Lung (tissue), 12 donors: Measurements from ENCODE around the gene GPR39. TPM values are rescaled to one million over a fixed set of nuclear protein-coding genes. Genes with fewer than 3 reads are reported as not detected.

Source experiments
- ATAC-seq: fragments of 200-7000 bp; cut with Tn5 transposase; one replicate; pipeline ENCODE4 v1.9.1; 2020; ENCODE audit warnings: moderate number of reproducible peaks; ENCODE audit not compliant: insufficient read depth, low FRiP score
- DNase-seq, 3 donors: peaks; one replicate each; pipeline ENCODE4 v3.0.0-alpha.2; 2013 to 2017
- H3K27ac ChIP-seq, 2 donors: one replicate each; pipeline ENCODE4 v1.5.1; 2013; ENCODE audit warnings: mild to moderate bottlenecking in 2 of 2, moderate library complexity in 2 of 2, control low read depth in 1 of 2, inconsistent platforms in 1 of 2, low read depth in 1 of 2, low read length in 1 of 2
- H3K27me3 ChIP-seq, 3 donors: one replicate each; pipeline ENCODE4 v1.5.1; 2013; ENCODE audit warnings: low read length in 2 of 3; ENCODE audit not compliant: control insufficient read depth in 3 of 3, insufficient read depth in 3 of 3
- H3K36me3 ChIP-seq, 4 donors: one replicate each; pipeline ENCODE4 v1.5.1; 2013; ENCODE audit warnings: low read length in 4 of 4, mild to moderate bottlenecking in 1 of 4, moderate library complexity in 1 of 4; ENCODE audit not compliant: control insufficient read depth in 4 of 4, insufficient read depth in 4 of 4
- H3K4me1 ChIP-seq, 5 donors: one replicate each; pipeline ENCODE4 v1.5.1; 2013; ENCODE audit warnings: low read length in 5 of 5, mild to moderate bottlenecking in 2 of 5, moderate library complexity in 1 of 5; ENCODE audit not compliant: control insufficient read depth in 5 of 5, insufficient read depth in 5 of 5
- H3K4me3 ChIP-seq: one replicate; pipeline ENCODE4 v1.5.1; 2013; ENCODE audit warnings: mild to moderate bottlenecking, control low read depth, moderate library complexity
- H3K9ac ChIP-seq, 2 donors: one replicate each; pipeline ENCODE4 v1.5.1; 2013; ENCODE audit warnings: low read length in 2 of 2, control low read depth in 1 of 2; ENCODE audit not compliant: insufficient read depth in 1 of 2
- H3K9me3 ChIP-seq, 4 donors: one replicate each; pipeline ENCODE4 v1.5.1; 2013; ENCODE audit warnings: low read length in 3 of 4, mild to moderate bottlenecking in 1 of 4, moderate library complexity in 1 of 4; ENCODE audit not compliant: control insufficient read depth in 4 of 4, insufficient read depth in 3 of 4
- CTCF ChIP-seq: IDR thresholded peaks from 2 replicates; pipeline ENCODE4 v1.5.1; 2012; ENCODE audit warnings: mild to moderate bottlenecking; ENCODE audit errors: control extremely low read depth, extremely low read depth
- WGBS, 2 donors: extraction: QIAGEN DNeasy Blood & Tissue Kit; methylation state at CpG; one replicate each; pipeline ENCODE4 v1.1.7; 2013; 5-methylcytosine and 5-hydroxymethylcytosine counted together
- polyA plus RNA-seq, 2 donors: library from polyadenylated mRNA; stranded (reverse); fragments of 200-250 nt; gene quantifications; one replicate each; pipeline ENCODE4 v1.2.1, GENCODE V29; 2013
- total RNA-seq, 2 donors: library from RNA; depleted of rRNA in 1 of 2; stranded (reverse); fragments of >200 nt in 1 of 2; gene quantifications; one replicate each; pipeline ENCODE4 v1.2.1, GENCODE V29; 2014 to 2021
- donor health status: control.
- donor health status: control.
- donor health status: Bipolar disorder and iron deficiency.
- donor health status: healthy.
- donor health status: DM: yes; HTN: yes; CAD: no.

GPR39 gene
- total and polyA plus RNA-seq, 4 donors: 5.8 to 15.3 (median 11.1) TPM

DNA sequence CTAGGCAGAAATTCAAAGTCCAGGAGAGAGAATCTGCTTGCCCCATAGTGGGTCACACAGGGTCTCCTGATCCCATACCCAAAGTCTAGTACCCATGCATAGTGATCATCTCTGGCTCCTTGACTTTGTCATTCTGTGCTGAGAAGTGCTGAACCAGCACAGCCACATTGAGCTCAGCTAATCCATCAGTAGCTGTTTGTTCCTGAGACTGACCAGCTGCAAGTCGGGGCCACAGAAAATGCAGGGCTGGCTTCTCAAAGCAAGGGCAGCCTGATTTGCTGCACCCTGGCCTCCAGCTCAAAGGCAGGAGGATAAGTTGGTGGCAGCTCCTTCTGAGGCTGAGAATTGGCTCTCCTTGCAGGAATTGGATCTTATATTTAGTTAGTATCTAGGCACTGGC, 181.2 kb downstream of the GPR39 start:
- H3K27me3 ChIP-seq: no peaks in the 10 kb centered on the region
- H3K36me3 ChIP-seq: no peaks in the 10 kb centered on the region
- H3K4me3 ChIP-seq: no peak overlapping the region
- H3K9me3 ChIP-seq: peaks cover 0 to 6% (median 0%) of the 10 kb centered on the region in 4 donors
- no peak for TF ChIP-seq CTCF
- ATAC-seq (no peak), DNase-seq (no peak)
- no peak overlapping the region for H3K9ac ChIP-seq
- no peak overlapping the region for H3K27ac ChIP-seq
- H3K4me1 ChIP-seq: no peaks in the 10 kb centered on the region
- 95 to 100% methylated on average over 1 of the region's 1 CpG for WGBS, 2 donors

DNA sequence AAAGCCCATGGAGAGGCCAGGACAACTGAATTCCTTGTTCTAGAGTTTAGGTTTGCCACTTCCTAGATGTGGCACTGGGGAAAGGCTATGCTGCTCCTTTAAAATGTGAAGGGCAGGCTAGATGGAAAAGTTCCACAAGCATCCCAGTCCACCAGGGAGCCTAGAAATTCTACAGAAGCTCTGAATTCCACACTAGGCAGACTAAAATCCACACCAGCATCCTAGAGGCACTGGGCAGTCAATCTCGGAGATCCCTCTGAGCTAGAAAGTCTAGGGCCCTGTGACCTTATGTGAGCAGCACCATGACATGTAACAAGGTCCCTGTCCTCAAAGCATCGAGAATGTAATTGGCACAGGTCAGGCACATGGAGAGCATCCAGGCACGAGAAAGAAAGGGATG, 181.9 kb downstream of the GPR39 start:
- no peak overlapping the region for H3K9ac ChIP-seq
- no peak overlapping the region for H3K4me3 ChIP-seq
- H3K27ac ChIP-seq: no peak overlapping the region
- peaks cover 0 to 6% (median 0%) of the 10 kb centered on the region in 4 donors for H3K9me3 ChIP-seq
- DNase-seq: no peak
- H3K4me1 ChIP-seq: no peaks in the 10 kb centered on the region
- no peak for TF ChIP-seq CTCF
- no peaks in the 10 kb centered on the region for H3K27me3 ChIP-seq
- WGBS, 2 donors: 84 to 89% methylated on average over 3 of the region's 3 CpGs
- H3K36me3 ChIP-seq: no peaks in the 10 kb centered on the region
- ATAC-seq: no peak

GRCh38 chr2:132599556-132599955, 183.0 kb downstream of the GPR39 start:
- no peak overlapping the region for H3K4me3 ChIP-seq
- H3K27me3 ChIP-seq: no peaks in the 10 kb centered on the region
- peaks cover 0 to 6% (median 0%) of the 10 kb centered on the region in 4 donors for H3K9me3 ChIP-seq
- no peak overlapping the region for H3K27ac ChIP-seq
- no peak for ATAC-seq
- H3K9ac ChIP-seq: no peak overlapping the region
- 95 to 96% methylated on average over 4 of the region's 4 CpGs for WGBS, 2 donors
- no peaks in the 10 kb centered on the region for H3K36me3 ChIP-seq
- DNase-seq: no peak
- no peak for TF ChIP-seq CTCF
- no peaks in the 10 kb centered on the region for H3K4me1 ChIP-seq

GRCh38 chr2:132604561-132604960, 188.0 kb downstream of the GPR39 start:
- H3K27me3 ChIP-seq: peaks cover 0 to 5% (median 0%) of the 10 kb centered on the region in 3 donors
- TF ChIP-seq CTCF: no peak
- 77 to 92% methylated on average over 1 of the region's 1 CpG for WGBS, 2 donors
- no peak overlapping the region for H3K27ac ChIP-seq
- no peaks in the 10 kb centered on the region for H3K9me3 ChIP-seq
- H3K4me3 ChIP-seq: no peak overlapping the region
- no peaks in the 10 kb centered on the region for H3K4me1 ChIP-seq
- ATAC-seq (no peak), DNase-seq (no peak)
- no peak overlapping the region for H3K9ac ChIP-seq
- H3K36me3 ChIP-seq: no peaks in the 10 kb centered on the region
